ENCODE measurements around the gene RNF151.

DNA sequence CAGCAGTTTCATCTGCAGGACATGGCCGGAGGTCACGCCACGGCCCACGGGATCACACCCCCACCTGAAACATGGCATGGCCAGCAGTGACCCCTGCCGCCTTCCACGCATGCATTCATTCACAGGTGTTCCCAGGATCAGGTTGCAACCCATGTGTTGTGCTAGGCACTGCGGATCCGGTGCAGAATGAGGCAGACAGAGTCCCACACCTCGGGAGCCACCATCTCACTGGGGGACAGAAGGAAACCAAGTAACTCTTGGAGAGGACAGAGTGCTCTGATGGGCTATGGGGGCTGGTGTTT lies 19.3 kb upstream of the RNF151 start:
- TF ChIP-seq, protein P1, sequence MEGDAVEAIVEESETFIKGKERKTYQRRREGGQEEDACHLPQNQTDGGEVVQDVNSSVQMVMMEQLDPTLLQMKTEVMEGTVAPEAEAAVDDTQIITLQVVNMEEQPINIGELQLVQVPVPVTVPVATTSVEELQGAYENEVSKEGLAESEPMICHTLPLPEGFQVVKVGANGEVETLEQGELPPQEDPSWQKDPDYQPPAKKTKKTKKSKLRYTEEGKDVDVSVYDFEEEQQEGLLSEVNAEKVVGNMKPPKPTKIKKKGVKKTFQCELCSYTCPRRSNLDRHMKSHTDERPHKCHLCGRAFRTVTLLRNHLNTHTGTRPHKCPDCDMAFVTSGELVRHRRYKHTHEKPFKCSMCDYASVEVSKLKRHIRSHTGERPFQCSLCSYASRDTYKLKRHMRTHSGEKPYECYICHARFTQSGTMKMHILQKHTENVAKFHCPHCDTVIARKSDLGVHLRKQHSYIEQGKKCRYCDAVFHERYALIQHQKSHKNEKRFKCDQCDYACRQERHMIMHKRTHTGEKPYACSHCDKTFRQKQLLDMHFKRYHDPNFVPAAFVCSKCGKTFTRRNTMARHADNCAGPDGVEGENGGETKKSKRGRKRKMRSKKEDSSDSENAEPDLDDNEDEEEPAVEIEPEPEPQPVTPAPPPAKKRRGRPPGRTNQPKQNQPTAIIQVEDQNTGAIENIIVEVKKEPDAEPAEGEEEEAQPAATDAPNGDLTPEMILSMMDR (IDR thresholded peaks at IDR 0.05; ENCODE audit: poor library complexity, severe bottlenecking), result no peak
- TF ChIP-seq, protein P2, sequence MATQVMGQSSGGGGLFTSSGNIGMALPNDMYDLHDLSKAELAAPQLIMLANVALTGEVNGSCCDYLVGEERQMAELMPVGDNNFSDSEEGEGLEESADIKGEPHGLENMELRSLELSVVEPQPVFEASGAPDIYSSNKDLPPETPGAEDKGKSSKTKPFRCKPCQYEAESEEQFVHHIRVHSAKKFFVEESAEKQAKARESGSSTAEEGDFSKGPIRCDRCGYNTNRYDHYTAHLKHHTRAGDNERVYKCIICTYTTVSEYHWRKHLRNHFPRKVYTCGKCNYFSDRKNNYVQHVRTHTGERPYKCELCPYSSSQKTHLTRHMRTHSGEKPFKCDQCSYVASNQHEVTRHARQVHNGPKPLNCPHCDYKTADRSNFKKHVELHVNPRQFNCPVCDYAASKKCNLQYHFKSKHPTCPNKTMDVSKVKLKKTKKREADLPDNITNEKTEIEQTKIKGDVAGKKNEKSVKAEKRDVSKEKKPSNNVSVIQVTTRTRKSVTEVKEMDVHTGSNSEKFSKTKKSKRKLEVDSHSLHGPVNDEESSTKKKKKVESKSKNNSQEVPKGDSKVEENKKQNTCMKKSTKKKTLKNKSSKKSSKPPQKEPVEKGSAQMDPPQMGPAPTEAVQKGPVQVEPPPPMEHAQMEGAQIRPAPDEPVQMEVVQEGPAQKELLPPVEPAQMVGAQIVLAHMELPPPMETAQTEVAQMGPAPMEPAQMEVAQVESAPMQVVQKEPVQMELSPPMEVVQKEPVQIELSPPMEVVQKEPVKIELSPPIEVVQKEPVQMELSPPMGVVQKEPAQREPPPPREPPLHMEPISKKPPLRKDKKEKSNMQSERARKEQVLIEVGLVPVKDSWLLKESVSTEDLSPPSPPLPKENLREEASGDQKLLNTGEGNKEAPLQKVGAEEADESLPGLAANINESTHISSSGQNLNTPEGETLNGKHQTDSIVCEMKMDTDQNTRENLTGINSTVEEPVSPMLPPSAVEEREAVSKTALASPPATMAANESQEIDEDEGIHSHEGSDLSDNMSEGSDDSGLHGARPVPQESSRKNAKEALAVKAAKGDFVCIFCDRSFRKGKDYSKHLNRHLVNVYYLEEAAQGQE (IDR thresholded peaks at IDR 0.05; ENCODE audit: borderline replicate concordance), result no peak
- TF ChIP-seq MXI1 (conservative IDR thresholded peaks at IDR 0.05; ENCODE audit: poor library complexity, severe bottlenecking), result no peak
- no peak for TF ChIP-seq POLR2AphosphoS5 (IDR thresholded peaks at IDR 0.05)
- TF ChIP-seq EP300 (conservative IDR thresholded peaks at IDR 0.05; ENCODE audit: poor library complexity, severe bottlenecking), result no peak
- TF ChIP-seq EZH2 (IDR thresholded peaks at IDR 0.05; ENCODE audit: borderline replicate concordance, insufficient read depth, low read length, poor library complexity, severe bottlenecking), result no peak
- no peak for TF ChIP-seq RAD21 (conservative IDR thresholded peaks at IDR 0.05)
- TF ChIP-seq SMC3 (conservative IDR thresholded peaks at IDR 0.05; ENCODE audit: poor library complexity), result no peak

Data from neural cell (in vitro differentiated cells).